GM15510 (cell line): ENCODE measurements around the gene KRT77.

Experiments
- POLR2A ChIP-seq: IDR thresholded peaks from 3 replicates; pipeline ENCODE4 v1.6.1; 2011; ENCODE audit warnings: borderline replicate concordance; ENCODE audit not compliant: insufficient read length; ENCODE audit errors: extremely low read depth

KRT77 gene

DNA sequence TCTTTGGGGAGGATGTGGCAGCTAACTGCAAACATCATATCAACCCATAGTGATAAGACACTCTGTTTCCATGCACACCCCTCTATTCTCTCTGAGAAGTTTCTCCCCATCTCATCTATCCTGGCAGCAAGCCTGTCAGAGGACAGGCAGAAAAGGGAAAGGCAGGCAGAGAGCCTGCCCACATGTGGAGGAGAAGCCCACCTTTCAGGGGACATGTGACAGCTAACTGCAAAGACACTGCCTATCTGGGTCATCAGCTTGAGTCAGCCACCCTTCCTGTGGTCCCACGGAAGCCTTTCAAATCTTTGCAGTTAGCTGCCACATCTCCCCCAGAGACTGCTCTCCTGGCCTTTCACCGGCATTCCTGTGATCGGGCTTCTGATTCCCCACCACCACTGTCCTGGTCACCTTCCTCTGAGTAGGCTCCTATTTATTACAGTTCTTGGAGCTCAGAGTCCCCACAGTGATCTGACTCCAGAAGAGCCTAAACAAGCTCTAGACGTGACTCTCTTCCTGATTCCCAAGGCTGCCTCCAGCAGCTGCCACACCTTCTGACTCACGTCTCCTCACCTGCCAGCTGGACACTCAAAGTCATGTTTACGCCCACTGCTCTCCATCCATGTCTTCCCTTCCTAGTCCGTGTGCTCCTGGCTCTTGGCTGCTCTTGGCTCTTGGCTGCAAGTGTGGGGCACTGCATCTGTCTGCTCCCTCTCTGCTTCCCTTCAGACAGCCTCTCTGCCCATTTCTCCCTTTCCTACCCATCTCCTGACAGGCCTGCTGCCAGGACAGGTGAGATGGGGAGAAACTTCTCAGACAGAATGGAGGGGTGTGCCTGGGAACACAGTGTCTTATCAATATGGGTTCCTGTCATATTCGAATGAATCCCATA lies 15.6 kb downstream of the KRT77 start:
- TF ChIP-seq POLR2A: no peak

DNA sequence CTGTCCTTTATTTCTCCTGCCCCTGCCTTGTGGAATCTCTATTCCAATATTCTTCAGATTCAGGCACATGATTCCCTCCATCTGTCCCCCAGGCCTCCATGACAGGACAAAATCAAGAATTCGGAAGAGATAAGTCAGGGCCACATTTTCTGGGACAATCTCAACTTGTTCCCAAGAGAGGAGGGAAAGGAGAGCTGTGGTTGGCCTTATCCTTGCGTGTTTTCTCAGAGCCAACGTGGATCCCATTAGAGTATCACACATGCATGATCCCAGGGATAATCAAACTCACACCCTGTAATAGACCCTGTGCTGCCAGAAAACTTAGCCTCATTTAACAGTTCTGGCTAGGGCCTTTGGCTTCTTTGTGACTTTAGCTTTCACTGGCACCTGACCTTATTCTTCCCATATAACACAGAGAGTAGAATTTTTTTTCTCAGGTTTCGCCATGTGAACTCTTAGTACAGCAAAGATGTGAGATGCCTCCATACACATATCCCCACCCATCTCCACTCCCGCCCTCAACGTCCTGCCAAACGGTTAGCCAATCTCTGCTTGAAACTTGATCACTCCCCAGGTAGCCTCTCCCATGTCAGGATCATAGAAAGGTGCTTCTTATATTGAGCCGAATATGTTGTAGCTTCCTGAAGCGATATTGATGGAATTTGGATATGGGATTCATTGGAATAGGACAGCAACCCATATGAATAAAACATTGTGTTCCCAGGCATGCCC lies 16.4 kb downstream of the KRT77 start:
- no peak for TF ChIP-seq POLR2A

DNA sequence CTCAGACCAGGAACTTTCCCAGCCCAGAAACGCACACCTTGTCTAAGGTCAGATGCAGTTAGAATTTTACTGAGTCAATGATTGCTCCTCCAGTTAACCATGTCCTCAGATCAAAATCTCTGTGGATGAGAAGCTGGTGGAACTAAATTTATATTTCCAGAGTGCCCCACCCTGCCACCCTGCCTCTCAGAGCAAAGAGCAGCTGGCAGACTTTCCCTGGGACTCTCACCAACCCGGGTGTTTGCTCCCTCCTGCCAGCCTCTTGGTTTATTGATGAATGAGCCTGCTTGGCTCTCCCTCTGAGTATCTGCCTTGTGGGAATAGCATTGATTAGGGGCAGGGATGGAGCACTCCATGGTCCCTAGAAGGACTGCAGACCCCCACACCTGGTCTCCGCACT lies 17.3 kb downstream of the KRT77 start:
- TF ChIP-seq POLR2A: no peak

GRCh38 chr12:52685406-52685890 lies 17.9 kb downstream of the KRT77 start:
- no peak for TF ChIP-seq POLR2A

GRCh38 chr12:52684431-52684830 lies 18.9 kb downstream of the KRT77 start:
- TF ChIP-seq POLR2A: no peak

- TF ChIP-seq POLR2A: no peak
Measured at GRCh38 chr12:52683575-52684300, 19.6 kb downstream of the KRT77 start.

GRCh38 chr12:52682938-52683574 lies 20.3 kb downstream of the KRT77 start:
- no peak for TF ChIP-seq POLR2A

GRCh38 chr12:52682381-52682660 lies 21.0 kb downstream of the KRT77 start:
- TF ChIP-seq POLR2A: no peak

- TF ChIP-seq POLR2A: no peak
Measured at GRCh38 chr12:52681526-52682380, 21.6 kb downstream of the KRT77 start.

GRCh38 chr12:52680363-52680762 lies 23.0 kb downstream of the KRT77 start, which contains the start of gene KRT1:
Gene KRT1, minus strand, starts transcription at chr12:52680407. Its CDS starts 59 bp downstream, at chr12:52680348.
- TF ChIP-seq POLR2A: no peak

DNA sequence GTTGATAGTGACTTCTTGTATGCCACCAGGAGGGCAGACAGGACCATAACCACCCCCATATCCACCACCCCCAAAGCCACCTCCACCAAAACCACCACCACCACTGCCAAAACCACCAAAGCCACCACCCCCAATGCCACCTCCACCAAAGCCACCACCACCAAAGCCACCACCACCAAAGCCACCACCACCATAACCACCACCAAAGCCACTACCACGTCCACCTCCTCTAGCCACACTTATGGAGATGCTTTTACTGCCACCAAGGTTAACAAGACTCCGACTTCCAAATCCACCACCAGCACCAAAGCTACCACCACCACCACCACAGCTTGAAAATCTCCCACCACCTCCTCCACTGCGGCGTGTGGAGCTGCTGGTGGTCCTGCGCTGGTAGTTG lies 23.4 kb downstream of the KRT77 start:
- TF ChIP-seq POLR2A: no peak

DNA sequence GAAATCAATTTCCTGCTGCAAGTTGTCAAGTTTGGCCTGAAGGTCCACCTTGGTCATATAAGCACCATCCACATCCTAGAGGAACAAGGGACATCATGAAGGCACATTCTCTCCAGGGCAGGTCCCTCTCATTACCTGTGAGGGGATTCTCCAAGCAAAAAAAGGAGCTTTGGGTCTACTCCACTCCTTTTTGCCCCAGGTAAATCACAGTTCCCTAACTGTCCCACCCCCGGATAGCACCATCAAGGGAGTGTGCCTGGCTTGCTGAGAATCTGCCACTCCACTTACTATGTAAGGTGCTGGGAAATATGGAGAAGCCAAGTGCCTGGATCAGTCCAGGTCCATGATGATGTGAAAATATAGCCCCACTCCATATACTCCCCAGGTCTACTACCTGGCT lies 25.7 kb downstream of the KRT77 start:
- TF ChIP-seq POLR2A: no peak

DNA sequence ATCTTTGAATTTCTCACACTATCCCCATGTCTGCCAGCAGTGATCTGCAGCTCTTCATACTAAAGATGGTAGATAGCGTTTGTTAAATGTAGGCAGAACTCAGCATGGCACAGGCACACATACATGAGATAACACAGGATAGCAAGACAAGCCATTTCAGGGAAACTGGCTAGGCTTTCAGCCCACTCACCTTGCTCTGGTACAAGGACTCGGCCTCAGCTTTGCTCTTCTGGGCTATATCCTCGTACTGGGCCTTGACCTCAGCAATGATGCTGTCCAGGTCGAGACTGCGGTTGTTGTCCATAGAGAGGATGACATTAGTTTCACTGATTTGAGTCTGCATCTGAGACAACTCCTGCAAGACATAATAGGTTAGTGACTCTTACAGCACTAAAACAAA lies 26.2 kb downstream of the KRT77 start:
- TF ChIP-seq POLR2A: no peak

DNA sequence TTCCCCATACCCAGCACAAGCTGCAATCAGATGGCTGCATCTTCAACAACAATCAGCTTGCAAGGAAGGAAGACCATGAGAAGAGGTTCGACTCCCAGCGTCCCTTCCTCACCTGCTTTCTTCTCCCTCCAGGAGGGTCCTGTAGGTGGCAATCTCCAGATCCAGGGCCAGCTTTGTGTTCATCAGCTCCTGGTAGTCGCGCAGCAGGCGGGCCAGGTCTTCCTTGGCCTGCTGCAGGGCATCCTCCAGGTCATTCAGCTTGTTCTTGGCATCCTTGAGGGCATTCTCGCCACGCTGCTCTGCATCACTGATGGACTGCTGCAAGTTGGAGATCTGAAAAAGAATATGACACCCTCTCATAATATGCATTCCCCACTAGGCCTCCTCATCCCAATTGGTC lies 27.2 kb downstream of the KRT77 start:
- no peak for TF ChIP-seq POLR2A
